Epithelial cell of esophagus (primary cell): ENCODE data around the gene PCDHGA1.

Source experiments
- DNase-seq: peaks from one replicate; pipeline ENCODE4 v3.0.0; 2010; ENCODE audit warnings: low read depth
- H3K4me3 ChIP-seq: 2 replicates; pipeline ENCODE4 v1.5.1; 2011; ENCODE audit warnings: mild to moderate bottlenecking, low read length, control low read depth
- CTCF ChIP-seq: IDR thresholded peaks from 2 replicates; pipeline ENCODE4 v1.5.1; 2011; ENCODE audit warnings: low read depth, mild to moderate bottlenecking, low read length, control low read depth, inconsistent platforms; ENCODE audit not compliant: insufficient read depth; ENCODE audit errors: missing control alignments

The PCDHGA1 gene

GRCh38 chr5:141534492-141535213, 204.3 kb downstream of the PCDHGA1 start:
- TF ChIP-seq CTCF, result no peak
- H3K4me3 ChIP-seq, result no peak overlapping the region
- no peak for DNase-seq

- DNase-seq, result peak; percentile 59
- no peak overlapping the region for H3K4me3 ChIP-seq
- no peak for TF ChIP-seq CTCF
Measured at GRCh38 chr5:141543053-141543452, 212.7 kb downstream of the PCDHGA1 start.

- peak; percentile 50 for DNase-seq
Measured at GRCh38 chr5:141547488-141547887, 217.2 kb downstream of the PCDHGA1 start.

GRCh38 chr5:141547921-141548320, 217.6 kb downstream of the PCDHGA1 start:
- no peak for DNase-seq
- no peak for TF ChIP-seq CTCF
- no peak overlapping the region for H3K4me3 ChIP-seq

More at GRCh38 chr5:141547488-141547887, 217.2 kb downstream of the PCDHGA1 start:
- no peak overlapping the region for H3K4me3 ChIP-seq
- TF ChIP-seq CTCF, result no peak

- peak overlapping the region; percentile 20 for H3K4me3 ChIP-seq
- peak; percentile 100 for DNase-seq
- peak; percentile 78 for TF ChIP-seq CTCF
Measured at GRCh38 chr5:141557681-141558136, 227.4 kb downstream of the PCDHGA1 start.

- DNase-seq, result no peak
- TF ChIP-seq CTCF, result no peak
- peak overlapping the region; percentile 14 for H3K4me3 ChIP-seq
Measured at GRCh38 chr5:141558150-141558549, 227.8 kb downstream of the PCDHGA1 start.

GRCh38 chr5:141559461-141559860, 229.1 kb downstream of the PCDHGA1 start:
- peak; percentile 96 for DNase-seq
- TF ChIP-seq CTCF, result no peak
- H3K4me3 ChIP-seq, result peak overlapping the region; percentile 21
